CD8-positive, alpha-beta memory T cell (primary cell): ENCODE measurements around the gene TBX4. TPM values are rescaled to one million over a fixed set of nuclear protein-coding genes. Genes with fewer than 3 reads are reported as not detected.
"Not testable (repeated sequence)": the region's sequence is repeated elsewhere in the genome, so short reads cannot be mapped to it uniquely, and the experiment has no call there.

ENCODE experiments used
- CTCF ChIA-PET: fragments of 350-600 bp; sonication (Branson Sonifier 250); formaldehyde crosslinking; loops from one replicate; lab custom pipeline; 2021; ENCODE audit warnings: antibody characterized with exemption; lab: Charles Lee
- POLR2A ChIA-PET: fragments of 350-600 bp; sonication (Branson Sonifier 250); formaldehyde crosslinking; loops from one replicate; lab custom pipeline; 2021; ENCODE audit warnings: antibody characterized with exemption; lab: Charles Lee
- DNase-seq, 5 donors: peaks; one replicate each; pipeline versions ENCODE4 v3.0.0 to v3.0.0-alpha.2; 2020 to 2022; ENCODE audit warnings: mixed read lengths in 1 of 5
- H3K27ac ChIP-seq: one replicate; pipeline ENCODE4 v1.7.0; 2013; ENCODE audit warnings: low read depth, mild to moderate bottlenecking, low read length, moderate library complexity
- H3K27me3 ChIP-seq: 2 replicates; pipeline ENCODE4 v1.7.0; 2013; ENCODE audit warnings: low read length, mild to moderate bottlenecking; ENCODE audit not compliant: insufficient read depth, poor library complexity, severe bottlenecking
- H3K36me3 ChIP-seq: 2 replicates; pipeline ENCODE4 v1.7.0; 2013; ENCODE audit warnings: mild to moderate bottlenecking, low read length, moderate library complexity; ENCODE audit not compliant: insufficient read depth
- H3K4me1 ChIP-seq: 2 replicates; pipeline ENCODE4 v1.7.0; 2013; ENCODE audit warnings: mild to moderate bottlenecking, low read length, moderate library complexity; ENCODE audit not compliant: insufficient read depth
- H3K4me3 ChIP-seq: 2 replicates; pipeline ENCODE4 v1.7.0; 2013; ENCODE audit warnings: mild to moderate bottlenecking, low read length
- H3K9me3 ChIP-seq: 2 replicates; pipeline ENCODE4 v1.7.0; 2013; ENCODE audit warnings: mild to moderate bottlenecking, low read length
- H3K27ac Mint-ChIP-seq, 8 donors: one replicate each; pipeline ENCODE4 v1.8.0; 2020 to 2021; ENCODE audit warnings: mixed read lengths in 8 of 8, mild to moderate bottlenecking in 6 of 8, inconsistent platforms in 3 of 8, moderate library complexity in 3 of 8
- H3K27me3 Mint-ChIP-seq, 2 donors: one replicate each; pipeline ENCODE4 v1.8.0; 2020 to 2021; ENCODE audit warnings: mixed read lengths in 2 of 2, mild to moderate bottlenecking in 1 of 2, moderate library complexity in 1 of 2
- H3K36me3 Mint-ChIP-seq, 3 donors: one replicate each; pipeline ENCODE4 v1.8.0; 2020 to 2021; ENCODE audit warnings: mixed read lengths in 3 of 3, inconsistent platforms in 1 of 3, mild to moderate bottlenecking in 1 of 3
- H3K4me1 Mint-ChIP-seq, 3 donors: one replicate each; pipeline ENCODE4 v1.8.0; 2020 to 2021; ENCODE audit warnings: mixed read lengths in 3 of 3, inconsistent platforms in 1 of 3, mild to moderate bottlenecking in 1 of 3
- H3K4me3 Mint-ChIP-seq, 7 donors: one replicate each; pipeline ENCODE4 v1.8.0; 2020 to 2021; ENCODE audit warnings: mixed read lengths in 7 of 7, mild to moderate bottlenecking in 6 of 7, moderate library complexity in 4 of 7, inconsistent platforms in 2 of 7
- H3K9me3 Mint-ChIP-seq, 5 donors: one replicate each; pipeline ENCODE4 v1.8.0; 2020 to 2022; ENCODE audit warnings: mixed read lengths in 5 of 5, mild to moderate bottlenecking in 3 of 5, moderate library complexity in 2 of 5, inconsistent platforms in 1 of 5
- polyA plus RNA-seq: library from polyadenylated mRNA; unstranded; fragments of 300-500 nt; fragmentation: Illumina TruSeq; gene quantifications from one replicate; pipeline ENCODE4 v1.2.3, GENCODE V29; 2021
- total RNA-seq, 2 experiments: library from RNA; stranded (reverse); gene quantifications; one replicate each; pipeline ENCODE4 v1.2.3, GENCODE V29; 2021

Gene TBX4
- total and polyA plus RNA-seq, 3 experiments from 2014 or later: not detected

DNA sequence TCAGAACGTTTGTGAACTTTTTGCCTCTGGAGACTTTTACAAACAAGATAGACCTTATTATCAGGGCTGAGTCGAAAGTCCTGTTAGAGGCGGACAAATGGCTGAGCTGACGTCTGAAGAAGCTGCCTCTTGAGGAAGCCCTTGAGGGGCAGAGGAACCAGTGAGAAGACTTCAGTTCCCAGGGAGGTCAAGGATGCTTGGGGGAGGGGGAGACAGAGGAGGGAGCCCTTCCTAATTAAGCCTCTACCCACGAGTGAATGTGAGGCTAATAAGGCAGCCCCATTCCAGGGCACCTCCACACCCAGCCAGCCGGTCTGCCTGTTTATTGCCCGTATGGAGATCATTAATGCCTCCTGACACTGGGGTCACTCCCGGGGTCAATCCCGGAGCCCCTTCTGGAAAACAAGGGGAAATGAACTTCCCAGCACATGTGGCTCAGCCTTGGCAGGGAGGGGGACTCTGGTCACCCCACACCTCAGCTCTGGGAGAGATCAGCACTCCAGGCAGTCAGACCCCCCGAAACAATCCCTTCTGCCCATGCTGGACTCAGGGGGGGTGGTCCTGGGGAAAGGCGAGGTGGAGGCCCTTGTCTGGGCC is 9.2 kb upstream of the TBX4 start:
- Mint-ChIP-seq H3K36me3 (peaks cover 0 to 9% (median 3%) of the 10 kb centered on the region in 3 donors), H3K9me3 (peaks cover 0 to 15% (median 9%) of the 10 kb centered on the region in 5 donors), H3K4me3 (no peak overlapping the region), H3K4me1 (no peaks in the 10 kb centered on the region), H3K27me3 (peaks cover 39 to 55% of the 10 kb centered on the region in 2 donors), H3K27ac (no peak overlapping the region)
- no peak overlapping the region for H3K27ac ChIP-seq
- H3K36me3 ChIP-seq: no peaks in the 10 kb centered on the region
- CTCF ChIA-PET: no interaction called here
- no peaks in the 10 kb centered on the region for H3K9me3 ChIP-seq
- H3K27me3 ChIP-seq: peaks cover 7% of the 10 kb centered on the region
- no peaks in the 10 kb centered on the region for H3K4me1 ChIP-seq
- no peak for DNase-seq
- POLR2A ChIA-PET: no interaction called here
- H3K4me3 ChIP-seq: no peak overlapping the region

DNA sequence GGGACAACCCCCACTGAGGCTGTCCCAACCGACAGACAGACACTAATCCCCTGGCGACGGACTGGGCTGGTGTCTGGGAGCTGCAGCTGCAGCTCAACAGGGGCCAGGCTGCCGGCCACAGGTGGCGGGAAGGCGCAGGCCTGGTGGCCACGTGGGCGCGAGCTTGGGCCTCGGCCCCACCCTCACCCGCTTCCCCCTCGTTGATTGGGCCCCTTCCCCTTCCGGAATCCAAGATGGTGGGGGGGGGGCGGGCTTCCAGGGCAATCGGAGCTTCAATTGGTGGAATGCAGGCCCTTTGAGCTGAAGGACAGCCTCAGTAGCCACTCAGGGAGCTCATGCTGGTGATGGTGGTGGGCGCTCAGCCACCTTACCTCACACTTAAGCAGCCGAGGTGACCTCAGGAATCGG is 8.7 kb upstream of the TBX4 start:
- no peak for DNase-seq
- Mint-ChIP-seq H3K4me3 (no peak overlapping the region), H3K9me3 (peaks cover 0 to 13% (median 8%) of the 10 kb centered on the region in 5 donors), H3K27me3 (peaks cover 36 to 56% of the 10 kb centered on the region in 2 donors), H3K36me3 (peaks cover 0 to 9% (median 3%) of the 10 kb centered on the region in 3 donors), H3K4me1 (no peaks in the 10 kb centered on the region), H3K27ac (no peak overlapping the region)
- no peaks in the 10 kb centered on the region for H3K4me1 ChIP-seq
- no peaks in the 10 kb centered on the region for H3K9me3 ChIP-seq
- H3K4me3 ChIP-seq: no peak overlapping the region
- H3K27ac ChIP-seq: no peak overlapping the region
- ChIA-PET POLR2A (no interaction called here), CTCF (no interaction called here)
- no peaks in the 10 kb centered on the region for H3K36me3 ChIP-seq
- H3K27me3 ChIP-seq: peaks cover 7% of the 10 kb centered on the region

DNA sequence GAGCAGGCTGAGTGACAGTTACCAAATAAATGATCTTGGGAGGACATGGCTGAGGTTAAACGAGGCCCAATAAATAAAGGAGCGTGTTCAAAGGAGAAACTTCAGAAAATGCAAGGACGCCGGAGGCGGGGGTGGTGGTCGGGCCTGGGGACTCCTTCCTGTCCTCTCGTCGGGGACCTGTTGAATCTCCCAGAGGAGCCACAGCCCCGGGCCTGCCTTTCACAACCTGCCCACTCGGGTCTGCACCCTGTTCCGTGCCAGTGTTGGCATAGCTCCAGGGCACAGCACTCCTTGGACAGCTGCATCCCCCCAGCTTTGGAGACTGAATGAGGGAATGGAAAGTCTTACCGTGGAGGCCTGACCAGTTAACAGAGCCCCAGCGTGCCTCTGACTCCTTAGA is 8.1 kb upstream of the TBX4 start:
- Histone ChIP-seq H3K27me3 (peaks cover 7% of the 10 kb centered on the region), H3K4me1 (no peaks in the 10 kb centered on the region), H3K27ac (no peak overlapping the region), H3K36me3 (no peaks in the 10 kb centered on the region), H3K4me3 (no peak overlapping the region), H3K9me3 (no peaks in the 10 kb centered on the region)
- Mint-ChIP-seq H3K4me1 (no peaks in the 10 kb centered on the region), H3K36me3 (peaks cover 0 to 9% (median 3%) of the 10 kb centered on the region in 3 donors), H3K9me3 (peaks cover 0 to 10% (median 6%) of the 10 kb centered on the region in 5 donors), H3K4me3 (no peak overlapping the region), H3K27me3 (peaks cover 35 to 55% of the 10 kb centered on the region in 2 donors), H3K27ac (no peak overlapping the region)
- DNase-seq: no peak
- CTCF ChIA-PET: no interaction called here
- POLR2A ChIA-PET: no interaction called here

DNA sequence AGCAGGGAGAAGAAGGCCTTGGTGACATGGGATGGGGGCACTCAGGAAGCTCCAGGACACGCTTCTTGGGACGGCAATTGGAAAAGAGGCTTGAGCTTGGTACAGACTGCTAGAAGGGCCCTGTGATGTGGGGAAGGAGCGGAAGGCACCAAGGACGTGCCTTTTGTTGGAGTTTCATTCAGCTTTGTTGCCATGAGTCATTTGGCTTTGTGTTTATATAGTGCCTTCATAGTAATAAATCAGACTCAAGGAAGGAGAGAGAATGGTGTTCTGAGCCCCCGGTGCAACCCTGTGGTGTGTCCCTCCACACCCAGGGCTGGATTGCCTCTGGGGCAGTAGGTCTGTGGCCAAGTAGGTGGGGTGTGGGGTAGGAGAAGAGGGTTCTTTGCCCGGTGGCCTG is 7.4 kb upstream of the TBX4 start:
- H3K36me3 Mint-ChIP-seq: peaks cover 0 to 7% (median 1%) of the 10 kb centered on the region in 3 donors
- Histone ChIP-seq H3K4me1 (no peaks in the 10 kb centered on the region), H3K9me3 (no peaks in the 10 kb centered on the region), H3K36me3 (no peaks in the 10 kb centered on the region), H3K4me3 (no peak overlapping the region), H3K27me3 (peaks cover 8% of the 10 kb centered on the region), H3K27ac (no peak overlapping the region)
- peaks cover 0 to 7% (median 3%) of the 10 kb centered on the region in 5 donors for H3K9me3 Mint-ChIP-seq
- peak overlapping the region in 1 of 8 donors; percentile 48 for H3K27ac Mint-ChIP-seq
- no peak for DNase-seq
- peaks cover 34 to 56% of the 10 kb centered on the region in 2 donors for H3K27me3 Mint-ChIP-seq
- ChIA-PET POLR2A (no interaction called here), CTCF (no interaction called here)
- H3K4me1 Mint-ChIP-seq: no peaks in the 10 kb centered on the region
- H3K4me3 Mint-ChIP-seq: no peak overlapping the region

DNA sequence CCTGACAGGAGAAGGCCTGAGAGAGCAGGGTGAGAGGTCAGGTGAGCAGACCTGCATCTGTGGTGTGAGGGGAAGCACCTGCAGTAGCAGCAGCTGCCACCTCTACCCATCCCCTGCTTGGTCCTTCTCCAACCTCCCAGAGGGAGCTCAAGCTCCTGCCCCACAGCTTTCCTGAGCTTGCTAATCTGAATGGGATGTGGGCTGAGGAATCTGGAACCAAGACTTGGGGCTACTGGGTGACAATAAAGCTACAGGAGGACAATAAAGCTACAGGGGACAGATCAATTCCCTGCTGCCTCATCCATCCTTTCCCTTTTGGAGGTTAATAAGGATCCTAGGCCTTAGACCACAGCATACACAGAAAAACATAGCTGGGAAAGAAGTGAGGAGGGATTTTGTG is 4.9 kb upstream of the TBX4 start:
- ChIA-PET POLR2A (no interaction called here), CTCF (no interaction called here)
- no peak for DNase-seq
- Histone ChIP-seq H3K4me1 (no peaks in the 10 kb centered on the region), H3K27ac (no peak overlapping the region), H3K36me3 (no peaks in the 10 kb centered on the region), H3K27me3 (peaks cover 19% of the 10 kb centered on the region), H3K9me3 (no peaks in the 10 kb centered on the region), H3K4me3 (no peak overlapping the region)
- Mint-ChIP-seq H3K4me3 (no peak overlapping the region), H3K4me1 (peaks cover 0 to 7% (median 2%) of the 10 kb centered on the region in 3 donors), H3K36me3 (no peaks in the 10 kb centered on the region), H3K9me3 (no peaks in the 10 kb centered on the region), H3K27me3 (peaks cover 26 to 51% of the 10 kb centered on the region in 2 donors), H3K27ac (no peak overlapping the region)

DNA sequence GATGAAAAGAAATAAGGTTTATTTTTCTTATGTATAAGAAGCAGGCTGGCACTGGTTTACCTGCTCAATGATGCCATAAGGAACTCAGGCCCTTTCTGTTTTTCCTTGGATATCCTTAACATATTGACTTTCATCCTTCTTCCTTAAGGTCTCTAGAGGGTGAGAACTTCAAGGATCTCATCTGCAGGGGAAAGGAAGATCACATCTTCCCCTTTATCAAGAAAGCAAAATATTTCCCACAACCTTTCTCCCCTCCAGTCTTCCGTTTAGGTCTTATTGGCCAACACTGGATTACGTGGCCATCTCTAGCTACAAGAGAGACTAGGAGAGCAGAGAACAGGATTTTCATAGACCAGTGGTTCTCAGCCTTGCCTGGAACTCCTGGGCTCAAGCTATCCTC is 4.2 kb upstream of the TBX4 start:
- peaks cover 6 to 12% (median 6%) of the 10 kb centered on the region in 3 donors for H3K4me1 Mint-ChIP-seq
- Histone ChIP-seq H3K27ac (no peak overlapping the region), H3K27me3 (peaks cover 21% of the 10 kb centered on the region), H3K4me1 (no peaks in the 10 kb centered on the region), H3K4me3 (no peak overlapping the region), H3K9me3 (no peaks in the 10 kb centered on the region), H3K36me3 (no peaks in the 10 kb centered on the region)
- H3K9me3 Mint-ChIP-seq: no peaks in the 10 kb centered on the region
- no peak overlapping the region for H3K4me3 Mint-ChIP-seq
- no peak overlapping the region for H3K27ac Mint-ChIP-seq
- POLR2A ChIA-PET: no interaction called here
- H3K36me3 Mint-ChIP-seq: no peaks in the 10 kb centered on the region
- CTCF ChIA-PET: no interaction called here
- peaks cover 32 to 52% of the 10 kb centered on the region in 2 donors for H3K27me3 Mint-ChIP-seq
- no peak for DNase-seq

DNA sequence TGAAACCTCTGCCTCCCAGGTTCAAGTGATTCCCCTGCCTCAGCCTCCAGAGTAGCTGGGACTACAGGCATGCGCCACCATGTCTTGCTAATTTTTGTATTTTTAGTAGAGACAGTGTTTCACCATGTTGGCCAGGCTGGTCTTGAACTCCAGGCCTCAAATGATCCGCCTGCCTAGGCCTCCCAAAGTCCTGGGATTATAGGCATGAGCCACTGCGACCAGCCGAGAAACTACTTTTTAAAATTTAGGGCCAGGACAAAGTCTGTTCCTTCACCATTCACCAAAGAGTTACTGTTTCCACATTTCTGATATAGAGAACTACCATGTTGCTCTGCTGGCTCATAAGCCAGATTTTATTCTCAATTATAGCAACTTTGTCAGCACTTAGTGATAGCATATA is 3.1 kb upstream of the TBX4 start:
- DNase-seq, H3K27ac Mint-ChIP-seq, H3K4me1 ChIP-seq, POLR2A ChIA-PET, H3K36me3 ChIP-seq, H3K9me3 Mint-ChIP-seq, H3K4me3 Mint-ChIP-seq, H3K36me3 Mint-ChIP-seq, H3K4me3 ChIP-seq, H3K27ac ChIP-seq, H3K9me3 ChIP-seq: not testable (repeated sequence)
- H3K27me3 Mint-ChIP-seq: peaks cover 41 to 62% of the 10 kb centered on the region in 2 donors
- H3K4me1 Mint-ChIP-seq: peaks cover 13 to 20% (median 14%) of the 10 kb centered on the region in 3 donors
- H3K27me3 ChIP-seq: peaks cover 24% of the 10 kb centered on the region
- CTCF ChIA-PET: interaction anchor here (1.1 kb wide), 1 partner anchor 47 kb away, joined by 3 read pairs; no protein-coding TSS in a partner anchor

DNA sequence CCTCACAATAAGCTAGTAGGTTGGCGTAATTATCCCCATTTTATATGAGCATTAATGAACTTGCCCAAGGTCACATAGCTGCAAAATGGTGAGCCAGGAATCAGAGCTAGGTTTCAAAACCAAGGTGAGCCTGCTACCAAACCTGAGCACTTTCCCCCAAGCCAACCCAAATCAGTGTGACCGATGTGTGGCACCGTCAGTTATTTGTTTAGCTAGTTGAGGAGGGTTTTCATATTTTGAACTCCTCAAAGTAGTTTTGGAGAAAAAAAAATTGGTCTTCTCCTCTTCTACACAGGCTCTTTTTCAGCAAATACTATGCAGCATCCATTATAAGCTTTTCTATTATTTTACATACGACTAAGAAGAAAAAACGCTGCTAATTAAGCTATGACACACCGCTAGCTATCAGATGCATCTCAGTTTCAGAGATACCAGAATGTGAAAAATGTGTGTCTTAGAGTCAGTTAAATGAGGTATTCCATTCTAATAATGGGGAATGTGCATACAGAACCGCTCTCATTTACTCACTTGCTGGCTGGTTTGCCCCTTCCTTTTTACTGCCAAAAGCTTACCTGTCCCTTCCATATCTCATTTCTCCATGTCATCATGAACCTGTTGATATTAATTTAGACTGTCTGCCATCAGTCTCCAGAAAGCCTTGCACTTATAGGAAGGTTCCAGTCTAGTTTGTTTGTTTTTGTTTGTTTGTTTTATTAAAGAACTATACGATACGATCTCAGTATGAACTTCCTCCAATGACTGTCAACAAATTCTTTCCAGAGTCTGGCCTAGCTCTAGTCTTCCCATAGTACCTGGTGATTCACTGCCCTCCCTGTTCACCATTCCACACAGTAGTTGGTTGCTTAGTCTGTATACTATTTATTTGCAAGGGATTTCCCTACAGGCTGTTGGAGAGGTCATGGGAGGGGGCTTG is 2.2 kb upstream of the TBX4 start:
- ChIA-PET POLR2A (no interaction called here), CTCF (interaction anchor here (1.1 kb wide), 1 partner anchor 46 kb away, joined by 3 read pairs; no protein-coding TSS in a partner anchor)
- H3K4me1 Mint-ChIP-seq: peaks cover 15 to 24% (median 16%) of the 10 kb centered on the region in 3 donors
- no peaks in the 10 kb centered on the region for H3K36me3 ChIP-seq
- H3K36me3 Mint-ChIP-seq: no peaks in the 10 kb centered on the region
- H3K27me3 ChIP-seq: peaks cover 31% of the 10 kb centered on the region
- H3K9me3 Mint-ChIP-seq: no peaks in the 10 kb centered on the region
- no peak overlapping the region for H3K4me3 Mint-ChIP-seq
- H3K9me3 ChIP-seq: no peaks in the 10 kb centered on the region
- H3K27ac Mint-ChIP-seq: no peak overlapping the region
- H3K27ac ChIP-seq: no peak overlapping the region
- peaks cover 44 to 60% of the 10 kb centered on the region in 2 donors for H3K27me3 Mint-ChIP-seq
- H3K4me3 ChIP-seq: no peak overlapping the region
- no peaks in the 10 kb centered on the region for H3K4me1 ChIP-seq
- DNase-seq: no peak
